Measurements from ENCODE around the gene SHOX. TPM values are rescaled to one million over a fixed set of nuclear protein-coding genes. Genes with fewer than 3 reads are reported as not detected.

The SHOX gene
- total RNA-seq: not detected
- total RNA-seq (2013): not detected
- 0 to 0.08 (median 0) reads per million in 29 experiments for total RNA-seq

DNA sequence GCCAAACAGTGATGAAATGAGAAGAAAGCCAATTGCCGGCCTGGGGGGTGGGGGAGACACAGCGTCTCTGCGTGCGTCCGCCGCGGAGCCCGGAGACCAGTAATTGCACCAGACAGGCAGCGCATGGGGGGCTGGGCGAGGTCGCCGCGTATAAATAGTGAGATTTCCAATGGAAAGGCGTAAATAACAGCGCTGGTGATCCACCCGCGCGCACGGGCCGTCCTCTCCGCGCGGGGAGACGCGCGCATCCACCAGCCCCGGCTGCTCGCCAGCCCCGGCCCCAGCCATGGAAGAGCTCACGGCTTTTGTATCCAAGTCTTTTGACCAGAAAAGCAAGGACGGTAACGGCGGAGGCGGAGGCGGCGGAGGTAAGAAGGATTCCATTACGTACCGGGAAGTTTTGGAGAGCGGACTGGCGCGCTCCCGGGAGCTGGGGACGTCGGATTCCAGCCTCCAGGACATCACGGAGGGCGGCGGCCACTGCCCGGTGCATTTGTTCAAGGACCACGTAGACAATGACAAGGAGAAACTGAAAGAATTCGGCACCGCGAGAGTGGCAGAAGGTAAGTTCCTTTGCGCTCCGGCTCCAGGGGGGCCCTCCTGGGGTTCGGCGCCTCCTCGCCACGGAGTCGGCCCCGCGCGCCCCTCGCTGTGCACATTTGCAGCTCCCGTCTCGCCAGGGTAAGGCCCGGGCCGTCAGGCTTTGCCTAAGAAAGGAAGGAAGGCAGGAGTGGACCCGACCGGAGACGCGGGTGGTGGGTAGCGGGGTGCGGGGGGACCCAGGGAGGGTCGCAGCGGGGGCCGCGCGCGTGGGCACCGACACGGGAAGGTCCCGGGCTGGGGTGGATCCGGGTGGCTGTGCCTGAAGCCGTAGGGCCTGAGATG, at the start of gene SHOX:
Gene SHOX (plus strand): TSS at position 180 of the 885 bp plus-strand sequence. CDS start 107 bp downstream, at position 287.
- Mint-ChIP-seq H3K9me3 (peaks cover 0 to 4% (median 0%) of the 10 kb centered on the region in 3 donors), H3K27ac (no peak within 1 kb of the TSS), H3K36me3 (no peaks in the 10 kb centered on the region), H3K27me3 (peaks cover 63 to 84% of the 10 kb centered on the region in 2 donors), H3K4me1 (peaks cover 3 to 19% (median 4%) of the 10 kb centered on the region in 3 donors), H3K4me3 (no peak within 1 kb of the TSS)
- Histone ChIP-seq H3K27me3 (replicated peaks in 1 of 2; ENCODE audit: control insufficient read depth in 2 of 2, extremely low read depth in 1 of 2, insufficient read depth in 2 of 2, low read length in 1 of 2) (peaks cover 13 to 79% of the 10 kb centered on the region in 2 experiments), H3K27ac (ENCODE audit: low read length) (no peak within 1 kb of the TSS), H3K4me1 (ENCODE audit: control insufficient read depth in 1 of 2, extremely low read depth in 1 of 2, insufficient read depth in 2 of 2, low read length in 2 of 2) (no peaks in the 10 kb centered on the region), H3K36me3 (ENCODE audit: control insufficient read depth in 2 of 2, extremely low read depth in 1 of 2, insufficient read depth in 1 of 2, low read length in 1 of 2) (no peaks in the 10 kb centered on the region), H3K4me3 (ENCODE audit: control insufficient read depth in 1 of 2, extremely low read depth in 1 of 2, low read length in 1 of 2) (no peak within 1 kb of the TSS), H3K9me3 (no peaks in the 10 kb centered on the region)
- ChIA-PET CTCF (no interaction called here), POLR2A (no interaction called here)
- ATAC-seq (replicated peaks in 1 of 4): no peak
- WGBS (ENCODE audit: insufficient coverage): 11% methylated on average over 76 of the region's 84 CpGs
- DNase-seq: no peak

DNA sequence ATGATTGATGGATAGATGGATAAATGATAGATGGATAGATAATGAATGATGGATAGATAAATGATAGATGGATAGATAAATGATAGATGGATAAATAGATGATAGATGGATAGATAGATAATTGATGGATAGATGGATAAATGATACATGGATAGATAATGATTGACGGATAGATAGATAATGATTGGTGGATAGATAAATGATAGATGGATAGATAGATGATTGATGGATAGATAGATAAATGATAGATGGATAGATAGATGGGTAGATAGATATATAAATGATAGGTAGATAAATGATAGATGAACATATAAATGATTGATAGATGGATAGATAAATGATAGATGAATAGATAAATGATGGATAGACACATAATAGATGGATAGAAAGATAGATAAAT, 49.5 kb upstream of the SHOX start:
- Histone ChIP-seq H3K27ac (ENCODE audit: low read length) (no peak overlapping the region), H3K36me3 (ENCODE audit: control insufficient read depth in 2 of 2, extremely low read depth in 1 of 2, insufficient read depth in 1 of 2, low read length in 1 of 2) (no peaks in the 10 kb centered on the region), H3K4me3 (ENCODE audit: control insufficient read depth in 1 of 2, extremely low read depth in 1 of 2, low read length in 1 of 2) (no peak overlapping the region), H3K4me1 (ENCODE audit: control insufficient read depth in 1 of 2, extremely low read depth in 1 of 2, insufficient read depth in 2 of 2, low read length in 2 of 2) (no peaks in the 10 kb centered on the region), H3K9me3 (no peaks in the 10 kb centered on the region), H3K27me3 (replicated peaks in 1 of 2; ENCODE audit: control insufficient read depth in 2 of 2, extremely low read depth in 1 of 2, insufficient read depth in 2 of 2, low read length in 1 of 2) (no peaks in the 10 kb centered on the region)
- ATAC-seq (replicated peaks in 1 of 4) (no peak), DNase-seq (no peak)
- Mint-ChIP-seq H3K27me3 (peaks cover 0 to 3% of the 10 kb centered on the region in 2 donors), H3K36me3 (no peaks in the 10 kb centered on the region), H3K4me1 (no peaks in the 10 kb centered on the region), H3K9me3 (peaks cover 7 to 21% (median 17%) of the 10 kb centered on the region in 3 donors), H3K27ac (no peak overlapping the region), H3K4me3 (no peak overlapping the region)
- ChIA-PET CTCF (no interaction called here), POLR2A (no interaction called here)
- 100% methylated on average over 1 of the region's 1 CpG for WGBS (ENCODE audit: insufficient coverage)

DNA sequence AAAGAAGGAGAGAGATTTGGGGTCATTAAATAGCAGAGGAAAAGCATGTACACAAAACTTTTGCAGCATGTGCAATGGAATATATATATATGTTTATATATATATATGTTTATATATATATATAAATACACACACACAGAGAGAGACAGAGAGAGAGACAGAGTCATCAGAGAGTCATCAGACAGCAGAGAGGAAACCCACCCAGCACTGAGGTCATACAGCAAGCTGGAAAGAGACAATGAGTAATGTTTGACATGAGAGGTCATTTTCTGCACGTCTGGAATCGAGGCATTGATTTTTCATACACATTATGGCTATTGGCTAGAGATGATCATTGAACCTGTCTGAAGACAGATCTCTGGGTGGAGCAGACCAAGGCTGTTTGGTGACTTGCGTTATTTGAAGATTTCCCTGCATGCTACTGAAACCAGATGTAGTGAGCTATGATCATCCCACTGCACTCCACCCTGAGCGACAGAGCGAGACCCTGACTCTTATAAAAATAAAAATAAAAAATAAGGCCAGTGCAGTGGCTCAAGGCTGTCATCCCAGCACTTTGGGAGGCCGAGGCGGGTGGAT, 48.8 kb upstream of the SHOX start:
- Mint-ChIP-seq H3K27me3 (peaks cover 0 to 3% of the 10 kb centered on the region in 2 donors), H3K4me3 (no peak overlapping the region), H3K4me1 (no peaks in the 10 kb centered on the region), H3K9me3 (peaks cover 6 to 21% (median 17%) of the 10 kb centered on the region in 3 donors), H3K27ac (no peak overlapping the region), H3K36me3 (no peaks in the 10 kb centered on the region)
- 42% methylated on average over 2 of the region's 7 CpGs for WGBS (ENCODE audit: insufficient coverage)
- no peak overlapping the region for H3K4me3 ChIP-seq (ENCODE audit: control insufficient read depth in 1 of 2, extremely low read depth in 1 of 2, low read length in 1 of 2)
- H3K27ac ChIP-seq (ENCODE audit: low read length): no peak overlapping the region
- POLR2A ChIA-PET: no interaction called here
- CTCF ChIA-PET: no interaction called here
- no peaks in the 10 kb centered on the region for H3K36me3 ChIP-seq (ENCODE audit: control insufficient read depth in 2 of 2, extremely low read depth in 1 of 2, insufficient read depth in 1 of 2, low read length in 1 of 2)
- DNase-seq: no peak
- H3K4me1 ChIP-seq (ENCODE audit: control insufficient read depth in 1 of 2, extremely low read depth in 1 of 2, insufficient read depth in 2 of 2, low read length in 2 of 2): no peaks in the 10 kb centered on the region
- ATAC-seq (replicated peaks in 1 of 4): no peak
- no peaks in the 10 kb centered on the region for H3K9me3 ChIP-seq
- H3K27me3 ChIP-seq (replicated peaks in 1 of 2; ENCODE audit: control insufficient read depth in 2 of 2, extremely low read depth in 1 of 2, insufficient read depth in 2 of 2, low read length in 1 of 2): no peaks in the 10 kb centered on the region

DNA sequence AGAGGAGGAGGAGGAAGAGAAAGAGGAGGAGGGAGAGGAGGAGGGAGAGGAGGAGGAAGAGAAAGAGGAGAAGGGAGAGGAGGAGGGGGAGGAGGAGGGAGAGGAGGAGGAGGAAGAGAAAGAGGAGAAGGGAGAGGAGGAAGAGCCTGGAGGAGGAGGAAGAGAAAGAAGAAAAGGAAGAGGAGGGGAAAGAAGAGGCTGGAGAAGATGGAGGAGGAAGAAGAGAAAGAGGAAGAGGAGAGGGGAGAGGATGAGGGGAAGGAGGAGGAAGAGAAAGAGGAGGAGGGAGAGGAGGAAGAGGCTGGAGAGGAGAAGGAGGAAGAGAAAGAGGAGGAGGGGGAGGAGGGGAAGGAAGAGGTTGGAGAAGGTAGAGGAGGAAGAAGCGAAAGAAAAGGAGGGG, 46.0 kb upstream of the SHOX start:
- Histone ChIP-seq H3K27ac (ENCODE audit: low read length) (no peak overlapping the region), H3K4me3 (ENCODE audit: control insufficient read depth in 1 of 2, extremely low read depth in 1 of 2, low read length in 1 of 2) (no peak overlapping the region), H3K27me3 (replicated peaks in 1 of 2; ENCODE audit: control insufficient read depth in 2 of 2, extremely low read depth in 1 of 2, insufficient read depth in 2 of 2, low read length in 1 of 2) (no peaks in the 10 kb centered on the region), H3K36me3 (ENCODE audit: control insufficient read depth in 2 of 2, extremely low read depth in 1 of 2, insufficient read depth in 1 of 2, low read length in 1 of 2) (no peaks in the 10 kb centered on the region), H3K9me3 (no peaks in the 10 kb centered on the region), H3K4me1 (ENCODE audit: control insufficient read depth in 1 of 2, extremely low read depth in 1 of 2, insufficient read depth in 2 of 2, low read length in 2 of 2) (no peaks in the 10 kb centered on the region)
- peaks cover 0 to 6% of the 10 kb centered on the region in 2 donors for H3K27me3 Mint-ChIP-seq
- no peaks in the 10 kb centered on the region for H3K4me1 Mint-ChIP-seq
- DNase-seq: no peak
- ChIA-PET CTCF (no interaction called here), POLR2A (no interaction called here)
- no peaks in the 10 kb centered on the region for H3K36me3 Mint-ChIP-seq
- H3K4me3 Mint-ChIP-seq: no peak overlapping the region
- ATAC-seq (replicated peaks in 1 of 4): no peak
- H3K27ac Mint-ChIP-seq: no peak overlapping the region
- H3K9me3 Mint-ChIP-seq: peaks cover 0 to 11% (median 0%) of the 10 kb centered on the region in 3 donors
- WGBS (ENCODE audit: insufficient coverage): 42% methylated on average over 1 of the region's 1 CpG

DNA sequence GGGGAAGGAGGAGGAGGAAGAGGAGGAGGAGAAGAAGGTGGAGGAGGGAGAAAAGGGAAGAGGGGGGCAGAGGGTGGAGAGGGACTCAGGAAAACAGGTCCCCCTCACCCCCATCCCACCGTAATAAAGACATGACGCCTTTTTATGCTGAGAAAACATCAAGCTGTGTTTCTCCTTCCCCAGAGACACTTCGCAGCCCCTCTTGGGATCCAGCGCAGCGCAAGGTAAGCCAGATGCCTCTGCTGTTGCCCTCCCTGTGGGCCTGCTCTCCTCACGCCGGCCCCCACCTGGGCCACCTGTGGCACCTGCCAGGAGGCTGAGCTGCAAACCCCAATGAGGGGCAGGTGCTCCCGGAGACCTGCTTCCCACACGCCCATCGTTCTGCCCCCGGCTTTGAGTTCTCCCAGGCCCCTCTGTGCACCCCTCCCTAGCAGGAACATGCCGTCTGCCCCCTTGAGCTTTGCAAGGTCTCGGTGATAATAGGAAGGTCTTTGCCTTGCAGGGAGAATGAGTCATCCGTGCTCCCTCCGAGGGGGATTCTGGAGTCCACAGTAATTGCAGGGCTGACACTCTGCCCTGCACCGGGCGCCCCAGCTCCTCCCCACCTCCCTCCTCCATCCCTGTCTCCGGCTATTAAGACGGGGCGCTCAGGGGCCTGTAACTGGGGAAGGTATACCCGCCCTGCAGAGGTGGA, 45.3 kb upstream of the SHOX start:
- DNase-seq (no peak), ATAC-seq (replicated peaks in 1 of 4) (no peak)
- H3K9me3 ChIP-seq: no peaks in the 10 kb centered on the region
- Mint-ChIP-seq H3K27ac (no peak overlapping the region), H3K9me3 (peaks cover 0 to 11% (median 0%) of the 10 kb centered on the region in 3 donors), H3K27me3 (peaks cover 0 to 6% of the 10 kb centered on the region in 2 donors), H3K4me3 (no peak overlapping the region), H3K4me1 (no peaks in the 10 kb centered on the region), H3K36me3 (no peaks in the 10 kb centered on the region)
- 59% methylated on average over 7 of the region's 21 CpGs for WGBS (ENCODE audit: insufficient coverage)
- ChIA-PET POLR2A (no interaction called here), CTCF (no interaction called here)
- no peak overlapping the region for H3K4me3 ChIP-seq (ENCODE audit: control insufficient read depth in 1 of 2, extremely low read depth in 1 of 2, low read length in 1 of 2)
- no peaks in the 10 kb centered on the region for H3K4me1 ChIP-seq (ENCODE audit: control insufficient read depth in 1 of 2, extremely low read depth in 1 of 2, insufficient read depth in 2 of 2, low read length in 2 of 2)
- no peak overlapping the region for H3K27ac ChIP-seq (ENCODE audit: low read length)
- H3K36me3 ChIP-seq (ENCODE audit: control insufficient read depth in 2 of 2, extremely low read depth in 1 of 2, insufficient read depth in 1 of 2, low read length in 1 of 2): no peaks in the 10 kb centered on the region
- H3K27me3 ChIP-seq (replicated peaks in 1 of 2; ENCODE audit: control insufficient read depth in 2 of 2, extremely low read depth in 1 of 2, insufficient read depth in 2 of 2, low read length in 1 of 2): no peaks in the 10 kb centered on the region

DNA sequence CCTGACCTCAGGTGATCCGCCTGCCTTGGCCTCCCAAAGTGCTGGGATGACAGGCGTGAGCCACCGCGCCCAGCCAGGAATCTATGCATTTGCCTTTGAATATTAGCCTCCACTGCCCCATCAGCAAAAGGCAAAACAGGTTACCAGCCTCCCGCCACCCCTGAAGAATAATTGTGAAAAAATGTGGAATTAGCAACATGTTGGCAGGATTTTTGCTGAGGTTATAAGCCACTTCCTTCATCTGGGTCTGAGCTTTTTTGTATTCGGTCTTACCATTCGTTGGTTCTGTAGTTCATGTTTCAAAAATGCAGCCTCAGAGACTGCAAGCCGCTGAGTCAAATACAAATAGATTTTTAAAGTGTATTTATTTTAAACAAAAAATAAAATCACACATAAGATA, 44.2 kb upstream of the SHOX start:
- POLR2A ChIA-PET: no interaction called here
- no peak overlapping the region for H3K4me3 ChIP-seq (ENCODE audit: control insufficient read depth in 1 of 2, extremely low read depth in 1 of 2, low read length in 1 of 2)
- no peak for DNase-seq
- peaks cover 0 to 6% (median 0%) of the 10 kb centered on the region in 3 donors for H3K9me3 Mint-ChIP-seq
- no peak overlapping the region for H3K4me3 Mint-ChIP-seq
- peaks cover 0 to 6% of the 10 kb centered on the region in 2 donors for H3K27me3 Mint-ChIP-seq
- H3K4me1 Mint-ChIP-seq: no peaks in the 10 kb centered on the region
- H3K27ac Mint-ChIP-seq: no peak overlapping the region
- H3K36me3 Mint-ChIP-seq: no peaks in the 10 kb centered on the region
- 100% methylated on average over 2 of the region's 8 CpGs for whole genome bisulfite sequencing (ENCODE audit: insufficient coverage)
- CTCF ChIA-PET: no interaction called here
- no peaks in the 10 kb centered on the region for H3K27me3 ChIP-seq (replicated peaks in 1 of 2; ENCODE audit: control insufficient read depth in 2 of 2, extremely low read depth in 1 of 2, insufficient read depth in 2 of 2, low read length in 1 of 2)
- no peaks in the 10 kb centered on the region for H3K4me1 ChIP-seq (ENCODE audit: control insufficient read depth in 1 of 2, extremely low read depth in 1 of 2, insufficient read depth in 2 of 2, low read length in 2 of 2)
- no peaks in the 10 kb centered on the region for H3K36me3 ChIP-seq (ENCODE audit: control insufficient read depth in 2 of 2, extremely low read depth in 1 of 2, insufficient read depth in 1 of 2, low read length in 1 of 2)
- no peak overlapping the region for H3K27ac ChIP-seq (ENCODE audit: low read length)
- no peak for ATAC-seq (replicated peaks in 1 of 4)
- H3K9me3 ChIP-seq: no peaks in the 10 kb centered on the region

Data from T-cell (primary cell).